H9 (cell line): ENCODE data around the gene GPR62. TPM values are rescaled to one million over a fixed set of nuclear protein-coding genes. Genes with fewer than 3 reads are reported as not detected.

ENCODE experiments used
- DNase-seq: peaks from one replicate; pipeline ENCODE4 v3.0.0-alpha.2; 2017
- H2AFZ ChIP-seq: one replicate; pipeline ENCODE4 v1.6.1; 2013; ENCODE audit warnings: mild to moderate bottlenecking, low read length, control low read depth, moderate library complexity
- H2AK5ac ChIP-seq: 2 replicates; pipeline ENCODE4 v1.6.1; 2013; ENCODE audit warnings: low read length, control low read depth, mixed read lengths; ENCODE audit not compliant: insufficient read length
- H2BK120ac ChIP-seq: one replicate; pipeline ENCODE4 v1.6.1; 2013; ENCODE audit warnings: low read depth, mild to moderate bottlenecking, low read length, control low read depth, inconsistent platforms; ENCODE audit not compliant: poor library complexity, severe bottlenecking
- H2BK12ac ChIP-seq: 2 replicates; pipeline ENCODE4 v1.6.1; 2013; ENCODE audit warnings: low read length, control low read depth, mixed read lengths, low read depth; ENCODE audit not compliant: insufficient read length
- H2BK15ac ChIP-seq: 2 replicates; pipeline ENCODE4 v1.6.1; 2013; ENCODE audit warnings: low read depth, low read length, control low read depth
- H2BK20ac ChIP-seq: one replicate; pipeline ENCODE4 v1.6.1; 2013; ENCODE audit warnings: low read depth, mild to moderate bottlenecking, low read length, control low read depth, inconsistent platforms; ENCODE audit not compliant: poor library complexity, severe bottlenecking
- H2BK5ac ChIP-seq: 2 replicates; pipeline ENCODE4 v1.6.1; 2013; ENCODE audit warnings: low read length, control low read depth, mixed read lengths; ENCODE audit not compliant: insufficient read length
- H3K14ac ChIP-seq: 2 replicates; pipeline ENCODE4 v1.6.1; 2013; ENCODE audit warnings: low read length, control low read depth; ENCODE audit not compliant: insufficient read depth
- H3K18ac ChIP-seq: 2 replicates; pipeline ENCODE4 v1.6.1; 2013; ENCODE audit warnings: low read depth, mild to moderate bottlenecking, mixed read lengths, low read length, control low read depth; ENCODE audit not compliant: insufficient read length
- H3K23ac ChIP-seq: 2 replicates; pipeline ENCODE4 v1.6.1; 2013; ENCODE audit warnings: low read length, control low read depth, mixed read lengths, low read depth; ENCODE audit not compliant: insufficient read length
- H3K23me2 ChIP-seq: 2 replicates; pipeline ENCODE4 v1.6.1; 2013; ENCODE audit warnings: low read depth, mild to moderate bottlenecking, mixed read lengths, low read length, control low read depth; ENCODE audit not compliant: insufficient read length, poor library complexity, severe bottlenecking
- H3K27ac ChIP-seq: 2 replicates; pipeline ENCODE4 v1.5.1; 2013; ENCODE audit warnings: low read length, control low read depth, mixed read lengths, low read depth; ENCODE audit not compliant: insufficient read length
- H3K27me3 ChIP-seq: 2 replicates; pipeline ENCODE4 v1.6.1; 2013; ENCODE audit warnings: low read length, control low read depth, inconsistent platforms; ENCODE audit not compliant: insufficient read depth
- H3K4ac ChIP-seq: 2 replicates; pipeline ENCODE4 v1.6.1; 2013; ENCODE audit warnings: low read depth, mild to moderate bottlenecking, control low read depth, inconsistent platforms, low read length, moderate library complexity
- H3K4me1 ChIP-seq: 2 replicates; pipeline ENCODE4 v1.6.1; 2013; ENCODE audit warnings: low read length, control low read depth, inconsistent platforms; ENCODE audit not compliant: insufficient read depth
- H3K4me2 ChIP-seq: 2 replicates; pipeline ENCODE4 v1.6.1; 2013; ENCODE audit warnings: low read length, control low read depth, mixed read lengths; ENCODE audit not compliant: insufficient read length, insufficient read depth
- H3K56ac ChIP-seq: 2 replicates; pipeline ENCODE4 v1.6.1; 2013; ENCODE audit warnings: low read depth, mild to moderate bottlenecking, mixed read lengths, low read length, control low read depth; ENCODE audit not compliant: insufficient read length
- H3K79me1 ChIP-seq: 2 replicates; pipeline ENCODE4 v1.6.1; 2013; ENCODE audit warnings: low read depth, mild to moderate bottlenecking, moderate library complexity, low read length, control low read depth, inconsistent platforms; ENCODE audit not compliant: insufficient read depth, poor library complexity, severe bottlenecking
- H3K79me2 ChIP-seq: 2 replicates; pipeline ENCODE4 v1.6.1; 2013; ENCODE audit warnings: low read length, control low read depth, inconsistent platforms; ENCODE audit not compliant: insufficient read depth
- H3K9ac ChIP-seq: 2 replicates; pipeline ENCODE4 v1.6.1; 2013; ENCODE audit warnings: low read length, control low read depth, mixed read lengths; ENCODE audit not compliant: insufficient read length; ENCODE audit errors: extremely low read depth
- H3K9me3 ChIP-seq: one replicate; pipeline ENCODE4 v1.6.1; 2013; ENCODE audit warnings: low read depth, low read length, inconsistent platforms; ENCODE audit not compliant: control insufficient read depth
- H3T11ph ChIP-seq: one replicate; pipeline ENCODE4 v1.6.1; 2013; ENCODE audit warnings: mild to moderate bottlenecking, low read length, control low read depth, inconsistent platforms
- H4K20me1 ChIP-seq: one replicate; pipeline ENCODE4 v1.6.1; 2013; ENCODE audit not compliant: control insufficient read depth, insufficient read length, insufficient read depth
- H4K5ac ChIP-seq: 2 replicates; pipeline ENCODE4 v1.6.1; 2013; ENCODE audit warnings: low read depth, mild to moderate bottlenecking, mixed read lengths, low read length, control low read depth; ENCODE audit not compliant: insufficient read length
- H4K8ac ChIP-seq: replicated peaks from 2 replicates; pipeline ENCODE4 v1.6.1; 2013; ENCODE audit warnings: low read length, control low read depth, mixed read lengths, low read depth; ENCODE audit not compliant: insufficient read length
- H4K91ac ChIP-seq: 2 replicates; pipeline ENCODE4 v1.6.1; 2013; ENCODE audit warnings: low read depth, mild to moderate bottlenecking, moderate library complexity, mixed read lengths, low read length, control low read depth; ENCODE audit not compliant: insufficient read length
- H3K27ac Mint-ChIP-seq, 3 experiments: 2 replicates in 2 of 3; 3 replicates in 1 of 3; pipeline ENCODE4 v1.8.0; 2020 to 2021; ENCODE audit warnings: mixed read lengths in 3 of 3, mild to moderate bottlenecking in 1 of 3, moderate library complexity in 1 of 3
- H3K27me3 Mint-ChIP-seq: 2 replicates; pipeline ENCODE4 v1.8.0; 2021; ENCODE audit warnings: low read depth, mild to moderate bottlenecking, moderate library complexity, mixed read lengths
- H3K36me3 Mint-ChIP-seq, 3 experiments: 2 replicates in 2 of 3; 3 replicates in 1 of 3; pipeline ENCODE4 v1.8.0; 2020 to 2021; ENCODE audit warnings: low read depth in 3 of 3, mixed read lengths in 3 of 3; ENCODE audit not compliant: insufficient read depth in 1 of 3
- H3K4me1 Mint-ChIP-seq, 2 experiments: 2 replicates each; pipeline ENCODE4 v1.8.0; 2020; ENCODE audit warnings: mixed read lengths in 2 of 2
- H3K4me3 Mint-ChIP-seq, 2 experiments: 2 replicates in 1 of 2; 3 replicates in 1 of 2; pipeline ENCODE4 v1.8.0; 2020 to 2021; ENCODE audit warnings: mild to moderate bottlenecking in 2 of 2, mixed read lengths in 2 of 2, moderate library complexity in 1 of 2
- H3K9me3 Mint-ChIP-seq, 2 experiments: 2 replicates in 1 of 2; 3 replicates in 1 of 2; pipeline ENCODE4 v1.8.0; 2020; ENCODE audit warnings: mild to moderate bottlenecking in 2 of 2, mixed read lengths in 2 of 2, moderate library complexity in 1 of 2
- CTCF ChIP-seq: fragments of 200-600 bp; sonication (generic); conservative IDR thresholded peaks from 3 replicates; pipeline ENCODE4 v1.8.0; 2021; ENCODE audit warnings: antibody characterized with exemption, mild to moderate bottlenecking
- WGBS: extraction: QIAGEN DNeasy Blood & Tissue Kit; methylation state at CpG from one replicate; pipeline ENCODE4 v1.1.7; 2013; ENCODE audit warnings: missing lambda C conversion rate, low lambda C conversion rate, mixed read lengths; ENCODE audit not compliant: insufficient read length; ENCODE audit errors: extremely low coverage; 5-methylcytosine and 5-hydroxymethylcytosine counted together
- total RNA-seq: library from RNA; stranded (reverse); gene quantifications from 2 replicates; pipeline ENCODE4 v1.2.1, GENCODE V29; 2021

The GPR62 gene
- total RNA-seq, 1 experiment from 2014 or later = 0.13 TPM

- no peak for DNase-seq
- no peak overlapping the region for H4K5ac ChIP-seq
- Mint-ChIP-seq H3K36me3 (peaks cover 49 to 75% (median 61%) of the 10 kb centered on the region in 3 experiments; a peak in 6 of 7 replicates), H3K4me3 (no peak overlapping the region), H3K27me3 (no peaks in the 10 kb centered on the region; the same call in 1 of the 2 replicates), H3K27ac (no peak overlapping the region), H3K9me3 (no peaks in the 10 kb centered on the region), H3K4me1 (no peaks in the 10 kb centered on the region)
- H3K79me2 ChIP-seq = no peaks in the 10 kb centered on the region
- H4K91ac ChIP-seq = no peak overlapping the region
- TF ChIP-seq CTCF = no peak
- no peaks in the 10 kb centered on the region for H3K9me3 ChIP-seq
- H3K9ac ChIP-seq = no peak overlapping the region
- H3K18ac ChIP-seq = no peak overlapping the region
- no peaks in the 10 kb centered on the region for H3K4me1 ChIP-seq
- no peak overlapping the region for H3K4me2 ChIP-seq
- no peak overlapping the region for H2BK5ac ChIP-seq
- no peak overlapping the region for H3K4ac ChIP-seq
- no peak overlapping the region for H2AFZ ChIP-seq
- H2BK120ac ChIP-seq = no peak overlapping the region
- H2BK15ac ChIP-seq = no peak overlapping the region
- no peak overlapping the region for H2BK12ac ChIP-seq
- H3K23me2 ChIP-seq = no peaks in the 10 kb centered on the region
- no peak overlapping the region for H3K27ac ChIP-seq
- no peaks in the 10 kb centered on the region for H3K27me3 ChIP-seq
- H4K8ac ChIP-seq = no peak overlapping the region
- no peak overlapping the region for H3K23ac ChIP-seq
- no peak overlapping the region for H2AK5ac ChIP-seq
- H2BK20ac ChIP-seq = no peak overlapping the region
- no peak overlapping the region for H3T11ph ChIP-seq
- H3K14ac ChIP-seq = no peak overlapping the region
- H3K79me1 ChIP-seq = peaks cover 1% of the 10 kb centered on the region
- no CpG with 5 or more reads among the region's 13 CpGs for whole genome bisulfite sequencing
- no peaks in the 10 kb centered on the region for H4K20me1 ChIP-seq
- H3K56ac ChIP-seq = no peak overlapping the region
Measured at GRCh38 chr3:51933471-51934138, 21.6 kb upstream of the GPR62 start.
